HEK293 (cell line): ENCODE results near the gene RPS19BP1.

Experiments
- CTCF ChIP-seq: fragments of 450-650 bp; formaldehyde crosslinking; IDR thresholded peaks from 2 replicates; pipeline ENCODE4 v1.5.1; 2016; ENCODE audit warnings: missing biosample characterization, missing genetic modification characterization
- KLF16 ChIP-seq: fragments of 450-650 bp; formaldehyde crosslinking; IDR thresholded peaks from 2 replicates; pipeline ENCODE4 v1.5.1; 2017; ENCODE audit warnings: missing biosample characterization, missing genetic modification characterization
- ZNF777 ChIP-seq: fragments of 450-650 bp; formaldehyde crosslinking; IDR thresholded peaks from 2 replicates; pipeline ENCODE4 v1.5.1; 2017; ENCODE audit warnings: missing biosample characterization, missing genetic modification characterization, borderline replicate concordance

- TF ChIP-seq CTCF (tag by site-specific recombination): peak; percentile 64
- no peak for TF ChIP-seq ZNF777 (tag by site-specific recombination)
- no peak for TF ChIP-seq KLF16 (tag by site-specific recombination)
These were observed 18.1 kb downstream of the RPS19BP1 start for GRCh38 chr22:39514373-39514973.
